Measurements from ENCODE around the gene TRIM44. TPM values are rescaled to one million over a fixed set of nuclear protein-coding genes. Genes with fewer than 3 reads are reported as not detected.

Gene TRIM44
- polyA plus RNA-seq, 1 experiment, result 62.0 TPM

- Histone ChIP-seq H3K27me3 (ENCODE audit: control insufficient read depth, insufficient read depth, low read length) (no peaks in the 10 kb centered on the region), H3K36me3 (ENCODE audit: control insufficient read depth, insufficient read depth, low read length) (no peaks in the 10 kb centered on the region), H3K4me3 (ENCODE audit: low read depth, low read length) (no peak overlapping the region)
- TF ChIP-seq, protein P1, sequence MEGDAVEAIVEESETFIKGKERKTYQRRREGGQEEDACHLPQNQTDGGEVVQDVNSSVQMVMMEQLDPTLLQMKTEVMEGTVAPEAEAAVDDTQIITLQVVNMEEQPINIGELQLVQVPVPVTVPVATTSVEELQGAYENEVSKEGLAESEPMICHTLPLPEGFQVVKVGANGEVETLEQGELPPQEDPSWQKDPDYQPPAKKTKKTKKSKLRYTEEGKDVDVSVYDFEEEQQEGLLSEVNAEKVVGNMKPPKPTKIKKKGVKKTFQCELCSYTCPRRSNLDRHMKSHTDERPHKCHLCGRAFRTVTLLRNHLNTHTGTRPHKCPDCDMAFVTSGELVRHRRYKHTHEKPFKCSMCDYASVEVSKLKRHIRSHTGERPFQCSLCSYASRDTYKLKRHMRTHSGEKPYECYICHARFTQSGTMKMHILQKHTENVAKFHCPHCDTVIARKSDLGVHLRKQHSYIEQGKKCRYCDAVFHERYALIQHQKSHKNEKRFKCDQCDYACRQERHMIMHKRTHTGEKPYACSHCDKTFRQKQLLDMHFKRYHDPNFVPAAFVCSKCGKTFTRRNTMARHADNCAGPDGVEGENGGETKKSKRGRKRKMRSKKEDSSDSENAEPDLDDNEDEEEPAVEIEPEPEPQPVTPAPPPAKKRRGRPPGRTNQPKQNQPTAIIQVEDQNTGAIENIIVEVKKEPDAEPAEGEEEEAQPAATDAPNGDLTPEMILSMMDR (IDR thresholded peaks at IDR 0.05; ENCODE audit: insufficient read depth, low read depth, low read length), result no peak
- ChIA-PET POLR2A (no interaction called here), CTCF (interaction anchor here (0.6 kb wide), 1 partner anchor 529 kb away, joined by 3 read pairs; no protein-coding TSS in a partner anchor)
- no peak for DNase-seq (ENCODE audit: low read depth)
Observed at GRCh38 chr11:35717043-35717442, 54.5 kb downstream of the TRIM44 start.

DNA sequence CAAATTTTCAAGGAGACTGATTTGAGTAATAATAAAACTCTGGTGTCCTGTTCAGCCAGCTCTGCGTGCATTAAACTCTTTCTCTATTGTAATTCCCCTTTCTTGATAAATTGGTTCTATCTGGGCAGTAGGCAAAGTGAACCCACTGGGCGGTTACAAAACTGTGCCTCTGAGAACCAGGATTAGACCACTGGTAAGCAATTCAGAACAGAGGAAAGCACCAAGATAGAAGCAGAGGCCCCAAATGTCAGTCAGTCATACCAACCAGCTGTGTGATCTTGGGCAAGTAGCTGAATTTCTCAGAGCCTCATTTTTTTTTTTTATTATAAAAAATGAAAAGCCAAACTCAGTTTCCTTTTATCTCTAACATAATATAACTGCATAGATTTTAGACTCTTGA is 54.9 kb downstream of the TRIM44 start:
- TF ChIP-seq, protein P1 (IDR thresholded peaks at IDR 0.05; ENCODE audit: insufficient read depth, low read depth, low read length), result no peak
- CTCF ChIA-PET, result interaction anchor here (0.6 kb wide), 1 partner anchor 529 kb away, joined by 3 read pairs; no protein-coding TSS in a partner anchor
- DNase-seq (ENCODE audit: low read depth), result no peak
- POLR2A ChIA-PET, result no interaction called here
- Histone ChIP-seq H3K36me3 (ENCODE audit: control insufficient read depth, insufficient read depth, low read length) (no peaks in the 10 kb centered on the region), H3K27me3 (ENCODE audit: control insufficient read depth, insufficient read depth, low read length) (no peaks in the 10 kb centered on the region), H3K4me3 (ENCODE audit: low read depth, low read length) (no peak overlapping the region)

- POLR2A ChIA-PET, result no interaction called here
- Histone ChIP-seq H3K4me3 (ENCODE audit: low read depth, low read length) (no peak overlapping the region), H3K36me3 (ENCODE audit: control insufficient read depth, insufficient read depth, low read length) (no peaks in the 10 kb centered on the region), H3K27me3 (ENCODE audit: control insufficient read depth, insufficient read depth, low read length) (no peaks in the 10 kb centered on the region)
- no peak for DNase-seq (ENCODE audit: low read depth)
- CTCF ChIA-PET, result interaction anchor here (1.2 kb wide), 1 partner anchor 551 kb away, joined by 4 read pairs; no protein-coding TSS in a partner anchor
- TF ChIP-seq, protein P1 (IDR thresholded peaks at IDR 0.05; ENCODE audit: insufficient read depth, low read depth, low read length), result no peak
Observed at GRCh38 chr11:35721651-35722282, 59.2 kb downstream of the TRIM44 start.

- no peaks in the 10 kb centered on the region for H3K36me3 ChIP-seq (ENCODE audit: control insufficient read depth, insufficient read depth, low read length)
- ChIA-PET POLR2A (no interaction called here), CTCF (interaction anchor here (1.2 kb wide), 1 partner anchor 550 kb away, joined by 4 read pairs; no protein-coding TSS in a partner anchor)
- no peak for DNase-seq (ENCODE audit: low read depth)
- H3K27me3 ChIP-seq (ENCODE audit: control insufficient read depth, insufficient read depth, low read length), result no peaks in the 10 kb centered on the region
- TF ChIP-seq, protein P1 (IDR thresholded peaks at IDR 0.05; ENCODE audit: insufficient read depth, low read depth, low read length), result no peak
- no peak overlapping the region for H3K4me3 ChIP-seq (ENCODE audit: low read depth, low read length)
Observed at GRCh38 chr11:35722641-35723040, 60.1 kb downstream of the TRIM44 start.

DNA sequence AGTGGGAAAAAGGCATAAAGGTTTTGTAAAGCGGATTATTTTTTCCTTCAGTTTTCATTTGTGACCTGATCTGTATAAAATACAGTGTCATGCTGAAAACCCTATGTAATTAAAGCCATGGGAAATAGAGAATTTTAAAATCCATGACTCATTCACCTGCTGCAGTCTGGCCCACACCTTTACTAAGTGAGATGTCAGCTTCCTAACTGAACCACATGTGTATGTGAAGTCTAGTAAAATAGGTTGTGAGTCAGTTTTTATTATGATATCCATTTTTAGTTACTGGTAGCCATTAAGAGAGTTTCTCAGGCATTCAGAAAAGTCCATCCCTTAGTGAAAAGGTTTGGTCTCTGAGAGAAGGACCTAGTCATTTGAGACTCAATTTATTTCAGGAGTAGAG is 60.9 kb downstream of the TRIM44 start:
- DNase-seq (ENCODE audit: low read depth), result no peak
- Histone ChIP-seq H3K27me3 (ENCODE audit: control insufficient read depth, insufficient read depth, low read length) (no peaks in the 10 kb centered on the region), H3K4me3 (ENCODE audit: low read depth, low read length) (no peak overlapping the region), H3K36me3 (ENCODE audit: control insufficient read depth, insufficient read depth, low read length) (no peaks in the 10 kb centered on the region)
- TF ChIP-seq, protein P1 (IDR thresholded peaks at IDR 0.05; ENCODE audit: insufficient read depth, low read depth, low read length), result no peak
- ChIA-PET CTCF (no interaction called here), POLR2A (no interaction called here)
